OCI-LY7 (cell line): ENCODE measurements around the gene MAX. TPM values are rescaled to one million over a fixed set of nuclear protein-coding genes. Genes with fewer than 3 reads are reported as not detected.

Experiments
- BruUV-seq: library from RNA; stranded (reverse); fragments of 400-500 nt; replicated peaks from 2 replicates; lab custom pipeline; 2021; lab: Mats Ljungman, UMichigan
- CTCF ChIA-PET: fragments of 300-600 bp; sonication (Branson Sonifier 250); formaldehyde crosslinking; loops from one replicate; lab custom pipeline; 2022; ENCODE audit warnings: antibody characterized with exemption; ENCODE audit not compliant: unreplicated experiment; lab: Charles Lee
- POLR2A ChIA-PET: fragments of 300-600 bp; sonication (Branson Sonifier 250); formaldehyde crosslinking; loops from one replicate; lab custom pipeline; 2022; ENCODE audit warnings: antibody characterized with exemption; lab: Charles Lee
- DNase-seq: peaks from one replicate; pipeline ENCODE4 v3.0.0-alpha.2; 2015; ENCODE audit warnings: low spot score
- H2AFZ ChIP-seq: fragments of 200-600 bp; sonication (generic), shearing (Covaris generic); 2 replicates; pipeline ENCODE4 v1.6.1; 2014; ENCODE audit warnings: mild to moderate bottlenecking, antibody characterized with exemption, low read length, moderate library complexity
- H3K27ac ChIP-seq: fragments of 200-600 bp; sonication (generic); 2 replicates; pipeline ENCODE4 v1.5.1; 2014; ENCODE audit warnings: mixed run types, low read depth, mild to moderate bottlenecking, moderate library complexity, low read length, inconsistent platforms; ENCODE audit not compliant: poor library complexity, severe bottlenecking
- H3K36me3 ChIP-seq: fragments of 200-600 bp; sonication (generic); 2 replicates; pipeline ENCODE4 v1.6.1; 2014; ENCODE audit warnings: mild to moderate bottlenecking, antibody characterized with exemption, low read length, moderate library complexity, mixed read lengths; ENCODE audit not compliant: insufficient read depth
- H3K4me1 ChIP-seq: fragments of 200-600 bp; sonication (generic); 2 replicates; pipeline ENCODE4 v1.5.1; 2014; ENCODE audit warnings: mild to moderate bottlenecking, low read length; ENCODE audit not compliant: insufficient read depth, poor library complexity, severe bottlenecking
- H3K4me2 ChIP-seq: fragments of 200-600 bp; sonication (generic); 2 replicates; pipeline ENCODE4 v1.6.1; 2014; ENCODE audit warnings: mild to moderate bottlenecking, low read length
- H3K4me3 ChIP-seq: fragments of 200-600 bp; sonication (generic); 2 replicates; pipeline ENCODE4 v1.5.1; 2014; ENCODE audit warnings: mild to moderate bottlenecking, low read depth, low read length; ENCODE audit not compliant: poor library complexity, severe bottlenecking
- H3K79me2 ChIP-seq: fragments of 200-600 bp; sonication (generic); 2 replicates; pipeline ENCODE4 v1.6.1; 2016; ENCODE audit warnings: low read depth, mild to moderate bottlenecking, low read length, moderate library complexity, mixed read lengths; ENCODE audit not compliant: insufficient read depth
- H3K9me2 ChIP-seq: fragments of 200-600 bp; sonication (generic); 2 replicates; pipeline ENCODE4 v1.6.1; 2016; ENCODE audit warnings: mild to moderate bottlenecking, low read length, mixed read lengths; ENCODE audit not compliant: insufficient read depth
- H3K9me3 ChIP-seq: fragments of 200-600 bp; sonication (generic); 2 replicates; pipeline ENCODE4 v1.6.1; 2014; ENCODE audit warnings: mild to moderate bottlenecking, mixed run types, low read length, mixed read lengths
- H4K20me1 ChIP-seq: fragments of 200-600 bp; sonication (generic); 2 replicates; pipeline ENCODE4 v1.6.1; 2014; ENCODE audit warnings: mild to moderate bottlenecking, antibody characterized with exemption, low read length, moderate library complexity, mixed read lengths; ENCODE audit not compliant: insufficient read depth
- CTCF ChIP-seq: fragments of 200-600 bp; sonication (generic); conservative IDR thresholded peaks from 2 replicates; pipeline ENCODE4 v1.5.1; 2014; ENCODE audit warnings: mild to moderate bottlenecking, antibody characterized with exemption, low read length, moderate library complexity, mixed read lengths
- EZH2phosphoT487 ChIP-seq: fragments of 200-600 bp; sonication (generic); IDR thresholded peaks from 2 replicates; pipeline ENCODE4 v1.6.1; 2018; ENCODE audit warnings: low read depth, borderline replicate concordance, mild to moderate bottlenecking, mixed run types, antibody characterized with exemption, low read length, moderate library complexity, mixed read lengths
- intact Hi-C: fragments of 100-400 bp; cut with micrococcal nuclease; formaldehyde crosslinking; loops from one replicate; pipeline ENCODE4 v1.10.0; 2022; ENCODE audit not compliant: unreplicated experiment
- total RNA-seq, 2 experiments: library from RNA; depleted of rRNA in 1 of 2; stranded (reverse); fragments of >200 nt in 1 of 2; shearing (Covaris generic) in 1 of 2; gene quantifications; 2 replicates each; pipeline ENCODE4 v1.2.3, GENCODE V29; 2014 to 2022

Gene MAX
- total RNA-seq, 2 experiments from 2014 or later, result 58.3 to 94.1 TPM

GRCh38 chr14:65045709-65046108, 56.6 kb downstream of the MAX start:
- CTCF ChIA-PET, result no interaction called here
- TF ChIP-seq CTCF (no peak), EZH2phosphoT487 (no peak)
- intact Hi-C loops, result no loop called here
- BruUV-seq, result no TSS peak
- POLR2A ChIA-PET, result no interaction called here
- no peak for DNase-seq
- Histone ChIP-seq H3K79me2 (no peaks in the 10 kb centered on the region), H3K27ac (no peak overlapping the region), H2AFZ (no peak overlapping the region), H3K9me2 (no peaks in the 10 kb centered on the region), H3K4me1 (no peaks in the 10 kb centered on the region), H3K36me3 (peaks cover 16% of the 10 kb centered on the region), H4K20me1 (no peaks in the 10 kb centered on the region), H3K4me2 (no peak overlapping the region), H3K9me3 (no peaks in the 10 kb centered on the region), H3K4me3 (no peak overlapping the region)

- Histone ChIP-seq H4K20me1 (no peaks in the 10 kb centered on the region), H3K9me3 (no peaks in the 10 kb centered on the region), H3K9me2 (no peaks in the 10 kb centered on the region), H3K27ac (no peak overlapping the region), H2AFZ (no peak overlapping the region), H3K4me3 (no peak overlapping the region), H3K4me1 (no peaks in the 10 kb centered on the region), H3K36me3 (peaks cover 16% of the 10 kb centered on the region), H3K79me2 (no peaks in the 10 kb centered on the region), H3K4me2 (no peak overlapping the region)
- TF ChIP-seq EZH2phosphoT487, result no peak
- POLR2A ChIA-PET, result no interaction called here
- no TSS peak for BruUV-seq
- intact Hi-C loops, result no loop called here
- no peak for DNase-seq
- CTCF ChIA-PET, result no interaction called here
Observed at GRCh38 chr14:65045006-65045405, 57.3 kb downstream of the MAX start.

DNA sequence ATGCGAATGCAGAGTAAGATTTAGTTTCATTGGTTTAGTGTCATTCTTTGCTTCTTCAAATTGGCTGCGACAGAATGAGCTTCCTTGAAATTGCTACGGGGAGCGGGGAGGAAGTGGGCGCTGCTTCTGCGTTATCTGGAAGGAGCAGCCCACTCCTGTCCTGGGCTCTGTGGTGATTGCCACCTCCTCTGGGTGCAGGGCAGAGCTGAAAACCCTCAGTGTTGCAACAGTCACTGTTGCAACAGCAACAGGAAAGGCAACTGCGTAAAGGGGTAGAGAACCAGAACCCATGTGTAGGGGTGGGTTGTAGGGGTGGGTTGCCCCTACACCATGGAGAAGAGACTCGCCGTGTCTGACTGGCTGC, 57.7 kb downstream of the MAX start:
- Histone ChIP-seq H3K9me3 (no peaks in the 10 kb centered on the region), H3K27ac (no peak overlapping the region), H4K20me1 (no peaks in the 10 kb centered on the region), H2AFZ (no peak overlapping the region), H3K9me2 (no peaks in the 10 kb centered on the region), H3K36me3 (peaks cover 16% of the 10 kb centered on the region), H3K4me3 (no peak overlapping the region), H3K79me2 (no peaks in the 10 kb centered on the region), H3K4me2 (no peak overlapping the region), H3K4me1 (no peaks in the 10 kb centered on the region)
- DNase-seq, result no peak
- ChIA-PET POLR2A (no interaction called here), CTCF (no interaction called here)
- TF ChIP-seq EZH2phosphoT487 (no peak), CTCF (no peak)
- no TSS peak for BruUV-seq
- intact Hi-C loops, result no loop called here
